HepG2 (cell line): ENCODE data around the gene DOK4. TPM values are rescaled to one million over a fixed set of nuclear protein-coding genes. Genes with fewer than 3 reads are reported as not detected.

ENCODE experiments used
- CREM ChIP-seq, 2 experiments: sonication (generic) in 1 of 2; formaldehyde crosslinking in 1 of 2; IDR thresholded peaks; 2 replicates each; pipeline versions ENCODE4 v1.4.0 to v1.6.1; 2016 to 2020; ENCODE audit warnings: antibody characterized with exemption in 1 of 2, mild to moderate bottlenecking in 1 of 2, missing genetic modification reagents in 1 of 2
- EHMT2 ChIP-seq: fragments of 200-600 bp; sonication (generic); IDR thresholded peaks from 2 replicates; pipeline ENCODE4 v1.7.0; 2017; ENCODE audit warnings: antibody characterized with exemption, low read depth, low read length, borderline replicate concordance
- HOXA9 ChIP-seq: sonication (generic); formaldehyde crosslinking; IDR thresholded peaks from 2 replicates; pipeline ENCODE4 v1.8.1; 2022; ENCODE audit warnings: missing genetic modification reagents, mild to moderate bottlenecking, moderate library complexity, borderline replicate concordance
- MAFG ChIP-seq: sonication (generic); formaldehyde crosslinking; IDR thresholded peaks from 2 replicates; pipeline ENCODE4 v1.5.1; 2020; ENCODE audit warnings: mild to moderate bottlenecking, missing genetic modification reagents
- NKX3-1 ChIP-seq: sonication (generic); formaldehyde crosslinking; IDR thresholded peaks from 2 replicates; pipeline ENCODE4 v1.5.0; 2020; ENCODE audit warnings: missing genetic modification reagents
- ZNF556 ChIP-seq: sonication (generic); formaldehyde crosslinking; IDR thresholded peaks from 2 replicates; pipeline ENCODE4 v1.4.0; 2020; ENCODE audit warnings: mild to moderate bottlenecking, missing genetic modification reagents, borderline replicate concordance
- ZNF788 ChIP-seq: sonication (generic); formaldehyde crosslinking; IDR thresholded peaks from 2 replicates; pipeline ENCODE4 v1.5.0; 2020; ENCODE audit warnings: mild to moderate bottlenecking, missing genetic modification reagents, borderline replicate concordance
- polyA plus RNA-seq, 8 experiments: library from polyadenylated mRNA; depleted of rRNA in 3 of 8; stranded (reverse) in 7 of 8; unstranded in 1 of 8; fragments of >200 nt; fragmentation: Illumina TruSeq in 4 of 8; extraction: Trizol in 4 of 8; gene quantifications; 2 replicates each; pipeline versions ENCODE4 v1.2.1 to v1.2.3, GENCODE V29; 2011 to 2016; ENCODE audit warnings: low read depth in 4 of 8, missing spikeins in 1 of 8, mixed read lengths in 1 of 8; ENCODE audit not compliant: insufficient read depth in 1 of 8
- total RNA-seq, 5 experiments: library from RNA; depleted of rRNA; stranded (reverse); fragments of >200 nt; fragmentation: Illumina TruSeq; extraction: Trizol; gene quantifications; 2 replicates each; pipeline ENCODE4 v1.2.3, GENCODE V29; 2016; ENCODE audit warnings: low read depth in 1 of 5
- TF ChIP-seq, protein P1 (sequence below): sonication (generic); formaldehyde crosslinking; IDR thresholded peaks from 2 replicates; pipeline ENCODE4 v1.4.0; 2020; ENCODE audit warnings: missing genetic modification reagents, borderline replicate concordance
- TF ChIP-seq, protein P2 (sequence below): sonication (generic); formaldehyde crosslinking; IDR thresholded peaks from 2 replicates; pipeline ENCODE4 v1.5.1; 2020; ENCODE audit warnings: missing genetic modification reagents, mild to moderate bottlenecking, borderline replicate concordance
- TF ChIP-seq, protein P3 (sequence below): IDR thresholded peaks from 2 replicates; pipeline ENCODE4 v1.6.1; 2012; ENCODE audit warnings: low read length, improper control_type of control experiment
- TF ChIP-seq, protein P4 (sequence below): sonication (generic); formaldehyde crosslinking; IDR thresholded peaks from 2 replicates; pipeline ENCODE4 v1.4.0; 2020; ENCODE audit warnings: missing genetic modification reagents
- TF ChIP-seq, protein P5 (sequence below): sonication (generic); formaldehyde crosslinking; conservative IDR thresholded peaks from 2 replicates; pipeline ENCODE4 v1.5.0; 2020; ENCODE audit warnings: missing genetic modification reagents

DOK4 gene
- total and polyA plus RNA-seq, 2 of the 13 experiments (the other 11 are each of a cell fraction or from before 2014, with no cell fraction given) = 52.7 to 70.0 TPM

DNA sequence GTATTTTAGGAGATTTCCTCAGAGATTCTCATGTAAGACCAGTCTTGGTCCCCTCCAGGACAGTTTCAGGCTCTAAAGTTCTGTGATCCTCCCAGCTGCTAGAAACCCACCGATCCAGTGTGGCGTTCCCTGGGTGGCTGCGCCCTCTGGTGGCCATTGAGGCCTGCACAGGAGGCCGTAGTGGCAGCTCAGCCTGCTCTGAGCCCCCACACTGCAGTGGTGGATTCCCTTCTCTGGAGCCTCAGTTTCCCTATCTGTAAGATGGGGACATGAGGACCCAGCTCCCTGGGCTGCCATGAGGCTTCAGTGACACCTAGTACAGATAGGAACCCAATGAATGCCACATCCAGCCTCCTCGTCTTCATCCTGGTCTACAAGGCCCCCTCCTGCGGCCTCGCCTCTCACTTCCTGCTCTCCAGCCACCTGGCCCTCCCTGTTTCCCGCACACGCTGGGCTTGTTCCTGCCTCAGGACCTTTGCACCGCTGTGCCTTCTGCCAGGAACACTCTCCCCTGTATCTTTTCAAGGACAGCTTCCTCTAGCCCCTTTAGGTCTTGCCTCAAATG is 33.6 kb upstream of the DOK4 start (continued):
- TF ChIP-seq HOXA9 (no peak), EHMT2 (no peak), ZNF788 (CRISPR knock-in tag) (no peak), ZNF556 (CRISPR knock-in tag) (no peak), CREM (IDR thresholded peaks at IDR 0.05) (no peak), CREM (CRISPR knock-in tag; IDR thresholded peaks at IDR 0.05) (no peak), NKX3-1 (CRISPR knock-in tag) (no peak), MAFG (no peak)
- TF ChIP-seq, protein P1, sequence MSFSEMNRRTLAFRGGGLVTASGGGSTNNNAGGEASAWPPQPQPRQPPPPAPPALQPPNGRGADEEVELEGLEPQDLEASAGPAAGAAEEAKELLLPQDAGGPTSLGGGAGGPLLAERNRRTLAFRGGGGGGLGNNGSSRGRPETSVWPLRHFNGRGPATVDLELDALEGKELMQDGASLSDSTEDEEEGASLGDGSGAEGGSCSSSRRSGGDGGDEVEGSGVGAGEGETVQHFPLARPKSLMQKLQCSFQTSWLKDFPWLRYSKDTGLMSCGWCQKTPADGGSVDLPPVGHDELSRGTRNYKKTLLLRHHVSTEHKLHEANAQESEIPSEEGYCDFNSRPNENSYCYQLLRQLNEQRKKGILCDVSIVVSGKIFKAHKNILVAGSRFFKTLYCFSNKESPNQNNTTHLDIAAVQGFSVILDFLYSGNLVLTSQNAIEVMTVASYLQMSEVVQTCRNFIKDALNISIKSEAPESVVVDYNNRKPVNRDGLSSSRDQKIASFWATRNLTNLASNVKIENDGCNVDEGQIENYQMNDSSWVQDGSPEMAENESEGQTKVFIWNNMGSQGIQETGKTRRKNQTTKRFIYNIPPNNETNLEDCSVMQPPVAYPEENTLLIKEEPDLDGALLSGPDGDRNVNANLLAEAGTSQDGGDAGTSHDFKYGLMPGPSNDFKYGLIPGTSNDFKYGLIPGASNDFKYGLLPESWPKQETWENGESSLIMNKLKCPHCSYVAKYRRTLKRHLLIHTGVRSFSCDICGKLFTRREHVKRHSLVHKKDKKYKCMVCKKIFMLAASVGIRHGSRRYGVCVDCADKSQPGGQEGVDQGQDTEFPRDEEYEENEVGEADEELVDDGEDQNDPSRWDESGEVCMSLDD (CRISPR knock-in tag) = no peak
- TF ChIP-seq, protein P2, sequence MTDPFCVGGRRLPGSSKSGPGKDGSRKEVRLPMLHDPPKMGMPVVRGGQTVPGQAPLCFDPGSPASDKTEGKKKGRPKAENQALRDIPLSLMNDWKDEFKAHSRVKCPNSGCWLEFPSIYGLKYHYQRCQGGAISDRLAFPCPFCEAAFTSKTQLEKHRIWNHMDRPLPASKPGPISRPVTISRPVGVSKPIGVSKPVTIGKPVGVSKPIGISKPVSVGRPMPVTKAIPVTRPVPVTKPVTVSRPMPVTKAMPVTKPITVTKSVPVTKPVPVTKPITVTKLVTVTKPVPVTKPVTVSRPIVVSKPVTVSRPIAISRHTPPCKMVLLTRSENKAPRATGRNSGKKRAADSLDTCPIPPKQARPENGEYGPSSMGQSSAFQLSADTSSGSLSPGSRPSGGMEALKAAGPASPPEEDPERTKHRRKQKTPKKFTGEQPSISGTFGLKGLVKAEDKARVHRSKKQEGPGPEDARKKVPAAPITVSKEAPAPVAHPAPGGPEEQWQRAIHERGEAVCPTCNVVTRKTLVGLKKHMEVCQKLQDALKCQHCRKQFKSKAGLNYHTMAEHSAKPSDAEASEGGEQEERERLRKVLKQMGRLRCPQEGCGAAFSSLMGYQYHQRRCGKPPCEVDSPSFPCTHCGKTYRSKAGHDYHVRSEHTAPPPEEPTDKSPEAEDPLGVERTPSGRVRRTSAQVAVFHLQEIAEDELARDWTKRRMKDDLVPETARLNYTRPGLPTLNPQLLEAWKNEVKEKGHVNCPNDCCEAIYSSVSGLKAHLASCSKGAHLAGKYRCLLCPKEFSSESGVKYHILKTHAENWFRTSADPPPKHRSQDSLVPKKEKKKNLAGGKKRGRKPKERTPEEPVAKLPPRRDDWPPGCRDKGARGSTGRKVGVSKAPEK = 0 out of 2 replicates have a peak, but pooled peaks have one; percentile 11
- TF ChIP-seq, protein P3, sequence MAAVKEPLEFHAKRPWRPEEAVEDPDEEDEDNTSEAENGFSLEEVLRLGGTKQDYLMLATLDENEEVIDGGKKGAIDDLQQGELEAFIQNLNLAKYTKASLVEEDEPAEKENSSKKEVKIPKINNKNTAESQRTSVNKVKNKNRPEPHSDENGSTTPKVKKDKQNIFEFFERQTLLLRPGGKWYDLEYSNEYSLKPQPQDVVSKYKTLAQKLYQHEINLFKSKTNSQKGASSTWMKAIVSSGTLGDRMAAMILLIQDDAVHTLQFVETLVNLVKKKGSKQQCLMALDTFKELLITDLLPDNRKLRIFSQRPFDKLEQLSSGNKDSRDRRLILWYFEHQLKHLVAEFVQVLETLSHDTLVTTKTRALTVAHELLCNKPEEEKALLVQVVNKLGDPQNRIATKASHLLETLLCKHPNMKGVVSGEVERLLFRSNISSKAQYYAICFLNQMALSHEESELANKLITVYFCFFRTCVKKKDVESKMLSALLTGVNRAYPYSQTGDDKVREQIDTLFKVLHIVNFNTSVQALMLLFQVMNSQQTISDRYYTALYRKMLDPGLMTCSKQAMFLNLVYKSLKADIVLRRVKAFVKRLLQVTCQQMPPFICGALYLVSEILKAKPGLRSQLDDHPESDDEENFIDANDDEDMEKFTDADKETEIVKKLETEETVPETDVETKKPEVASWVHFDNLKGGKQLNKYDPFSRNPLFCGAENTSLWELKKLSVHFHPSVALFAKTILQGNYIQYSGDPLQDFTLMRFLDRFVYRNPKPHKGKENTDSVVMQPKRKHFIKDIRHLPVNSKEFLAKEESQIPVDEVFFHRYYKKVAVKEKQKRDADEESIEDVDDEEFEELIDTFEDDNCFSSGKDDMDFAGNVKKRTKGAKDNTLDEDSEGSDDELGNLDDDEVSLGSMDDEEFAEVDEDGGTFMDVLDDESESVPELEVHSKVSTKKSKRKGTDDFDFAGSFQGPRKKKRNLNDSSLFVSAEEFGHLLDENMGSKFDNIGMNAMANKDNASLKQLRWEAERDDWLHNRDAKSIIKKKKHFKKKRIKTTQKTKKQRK = no peak
- TF ChIP-seq, protein P4, sequence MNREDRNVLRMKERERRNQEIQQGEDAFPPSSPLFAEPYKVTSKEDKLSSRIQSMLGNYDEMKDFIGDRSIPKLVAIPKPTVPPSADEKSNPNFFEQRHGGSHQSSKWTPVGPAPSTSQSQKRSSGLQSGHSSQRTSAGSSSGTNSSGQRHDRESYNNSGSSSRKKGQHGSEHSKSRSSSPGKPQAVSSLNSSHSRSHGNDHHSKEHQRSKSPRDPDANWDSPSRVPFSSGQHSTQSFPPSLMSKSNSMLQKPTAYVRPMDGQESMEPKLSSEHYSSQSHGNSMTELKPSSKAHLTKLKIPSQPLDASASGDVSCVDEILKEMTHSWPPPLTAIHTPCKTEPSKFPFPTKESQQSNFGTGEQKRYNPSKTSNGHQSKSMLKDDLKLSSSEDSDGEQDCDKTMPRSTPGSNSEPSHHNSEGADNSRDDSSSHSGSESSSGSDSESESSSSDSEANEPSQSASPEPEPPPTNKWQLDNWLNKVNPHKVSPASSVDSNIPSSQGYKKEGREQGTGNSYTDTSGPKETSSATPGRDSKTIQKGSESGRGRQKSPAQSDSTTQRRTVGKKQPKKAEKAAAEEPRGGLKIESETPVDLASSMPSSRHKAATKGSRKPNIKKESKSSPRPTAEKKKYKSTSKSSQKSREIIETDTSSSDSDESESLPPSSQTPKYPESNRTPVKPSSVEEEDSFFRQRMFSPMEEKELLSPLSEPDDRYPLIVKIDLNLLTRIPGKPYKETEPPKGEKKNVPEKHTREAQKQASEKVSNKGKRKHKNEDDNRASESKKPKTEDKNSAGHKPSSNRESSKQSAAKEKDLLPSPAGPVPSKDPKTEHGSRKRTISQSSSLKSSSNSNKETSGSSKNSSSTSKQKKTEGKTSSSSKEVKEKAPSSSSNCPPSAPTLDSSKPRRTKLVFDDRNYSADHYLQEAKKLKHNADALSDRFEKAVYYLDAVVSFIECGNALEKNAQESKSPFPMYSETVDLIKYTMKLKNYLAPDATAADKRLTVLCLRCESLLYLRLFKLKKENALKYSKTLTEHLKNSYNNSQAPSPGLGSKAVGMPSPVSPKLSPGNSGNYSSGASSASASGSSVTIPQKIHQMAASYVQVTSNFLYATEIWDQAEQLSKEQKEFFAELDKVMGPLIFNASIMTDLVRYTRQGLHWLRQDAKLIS (CRISPR knock-in tag) = no peak
- TF ChIP-seq, protein P5, sequence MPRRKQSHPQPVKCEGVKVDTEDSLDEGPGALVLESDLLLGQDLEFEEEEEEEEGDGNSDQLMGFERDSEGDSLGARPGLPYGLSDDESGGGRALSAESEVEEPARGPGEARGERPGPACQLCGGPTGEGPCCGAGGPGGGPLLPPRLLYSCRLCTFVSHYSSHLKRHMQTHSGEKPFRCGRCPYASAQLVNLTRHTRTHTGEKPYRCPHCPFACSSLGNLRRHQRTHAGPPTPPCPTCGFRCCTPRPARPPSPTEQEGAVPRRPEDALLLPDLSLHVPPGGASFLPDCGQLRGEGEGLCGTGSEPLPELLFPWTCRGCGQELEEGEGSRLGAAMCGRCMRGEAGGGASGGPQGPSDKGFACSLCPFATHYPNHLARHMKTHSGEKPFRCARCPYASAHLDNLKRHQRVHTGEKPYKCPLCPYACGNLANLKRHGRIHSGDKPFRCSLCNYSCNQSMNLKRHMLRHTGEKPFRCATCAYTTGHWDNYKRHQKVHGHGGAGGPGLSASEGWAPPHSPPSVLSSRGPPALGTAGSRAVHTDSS (CRISPR knock-in tag) = no peak
